Activated T-helper 1 cell treated with Interleukin-2 at 50 U/mL for 16 hours (primary cell): Measurements from ENCODE around the gene MAD1L1.
"Not testable (repeated sequence)": the region's sequence is repeated elsewhere in the genome, so short reads cannot be mapped to it uniquely, and the experiment has no call there.

ENCODE experiments used
- DNase-seq: peaks from one replicate; pipeline ENCODE4 v3.0.0-alpha.2; 2020; ENCODE audit warnings: low read depth

MAD1L1 gene

GRCh38 chr7:2002561-2003450 is 229.9 kb downstream of the MAD1L1 start:
- DNase-seq: no peak

DNA sequence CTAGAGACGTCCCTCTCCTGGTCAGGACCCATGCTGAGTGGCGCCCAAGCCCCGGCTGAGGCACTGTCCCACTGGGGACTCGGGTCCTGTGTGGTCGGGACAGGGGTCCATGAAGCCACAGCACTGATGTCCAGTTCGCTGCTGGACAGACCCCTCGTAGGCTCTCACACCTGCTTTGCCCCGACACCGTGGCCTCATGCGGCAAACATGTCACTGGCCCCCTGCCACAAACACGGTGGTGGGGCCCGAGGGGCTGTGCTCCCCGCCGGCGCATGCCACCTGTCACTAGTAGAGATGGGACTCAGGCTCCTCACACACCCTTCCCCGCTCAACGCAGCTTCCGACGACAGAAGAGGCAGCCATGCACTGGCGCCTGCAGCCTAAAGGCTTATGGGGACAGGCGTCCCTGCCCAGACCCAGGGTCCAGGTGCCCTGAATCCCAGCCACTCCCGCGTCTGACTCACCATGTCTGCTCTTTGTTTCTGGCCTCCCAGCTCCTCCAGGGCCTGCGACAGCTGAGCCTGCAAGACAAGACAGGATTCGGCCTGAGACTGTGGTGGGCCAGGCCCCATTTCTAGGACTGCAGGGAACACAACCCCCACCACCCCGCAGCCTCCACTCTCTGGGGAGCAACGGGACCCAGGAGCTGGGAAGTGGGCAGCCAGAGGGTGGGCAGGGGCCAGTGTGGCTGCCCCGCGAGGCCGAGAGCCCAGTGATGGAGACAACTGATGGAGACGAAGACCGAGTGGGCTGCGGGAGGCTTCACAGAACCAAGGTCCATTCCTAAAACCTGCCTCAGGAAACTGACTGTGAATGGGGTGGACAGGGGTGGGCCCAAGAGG is 230.9 kb downstream of the MAD1L1 start:
- no peak for DNase-seq

DNA sequence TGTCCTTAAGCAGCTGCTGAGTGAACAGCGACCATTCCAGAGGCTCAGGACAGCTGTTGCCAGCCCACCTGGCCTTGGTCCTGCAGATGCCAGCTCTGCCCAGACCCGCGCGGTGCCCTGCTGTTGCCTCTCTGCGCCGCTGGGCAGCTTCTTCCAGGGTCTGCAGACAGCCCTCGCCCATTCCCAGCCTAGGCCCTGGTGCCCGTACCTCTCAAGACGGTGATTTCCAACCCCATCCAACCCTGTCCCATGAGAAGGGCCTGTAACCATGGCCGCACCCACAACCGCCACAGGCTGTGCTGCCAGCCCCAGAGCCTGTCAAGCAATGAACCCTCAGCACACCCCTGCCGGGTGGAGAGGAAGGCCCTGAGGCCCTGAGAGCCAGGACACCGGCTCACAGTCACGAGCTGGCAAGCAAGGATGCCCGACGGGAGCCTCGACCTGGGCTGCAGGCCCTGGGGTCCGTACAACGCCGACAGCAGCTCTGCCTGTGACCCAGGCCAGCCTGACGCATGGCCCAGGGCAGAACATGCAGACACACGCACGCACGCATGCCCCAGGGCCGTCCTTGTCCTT is 231.9 kb downstream of the MAD1L1 start:
- no peak for DNase-seq

- no peak for DNase-seq
Measured at GRCh38 chr7:2000153-2000687, 232.5 kb downstream of the MAD1L1 start.

GRCh38 chr7:1999278-1999984 is 233.3 kb downstream of the MAD1L1 start:
- no peak for DNase-seq

DNA sequence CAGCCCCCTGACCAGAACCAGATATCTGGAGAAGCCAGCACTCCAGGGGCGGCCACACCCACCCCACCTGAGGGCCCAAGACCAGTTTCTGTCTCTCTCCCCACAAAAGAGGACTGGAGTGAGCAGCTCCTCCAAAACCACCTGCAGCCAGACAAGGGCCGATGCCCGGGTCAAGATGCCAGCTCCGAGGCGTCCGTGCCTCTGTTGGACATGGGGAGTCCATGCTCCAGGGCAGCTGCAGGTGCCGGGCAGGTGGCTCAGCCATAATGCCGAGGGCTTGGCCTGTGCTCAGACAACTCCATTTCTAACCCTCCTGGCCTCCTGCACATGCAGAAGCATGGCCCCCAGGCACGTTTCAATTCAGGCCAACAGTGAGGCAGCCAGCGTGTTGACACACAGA is 234.6 kb downstream of the MAD1L1 start:
- DNase-seq: no peak

DNA sequence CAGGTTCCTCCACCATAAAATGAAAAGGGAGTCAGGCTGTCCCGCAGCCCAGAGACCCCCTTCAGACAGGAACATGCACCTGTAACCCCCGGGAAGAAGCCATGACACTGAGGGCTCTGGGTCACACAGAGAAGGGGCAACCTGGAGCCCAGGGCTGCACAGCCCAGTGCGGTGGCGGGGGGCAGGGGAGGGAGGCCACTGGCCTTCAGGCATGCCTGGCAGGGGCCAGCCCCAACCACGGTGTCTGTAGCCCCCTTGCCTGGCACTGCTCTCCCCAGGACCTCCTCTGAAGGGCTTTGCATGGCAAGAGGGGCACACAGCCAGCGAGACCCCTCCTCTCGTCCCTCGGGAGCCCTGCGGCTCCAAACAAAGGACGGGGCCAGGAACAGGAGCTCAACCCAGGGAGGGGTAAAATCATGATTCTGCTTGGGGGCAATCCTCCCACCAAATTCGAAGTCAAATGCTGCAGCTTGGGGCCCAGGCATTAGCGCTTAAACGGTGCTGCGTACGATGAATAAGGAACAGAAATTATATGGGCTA is 235.1 kb downstream of the MAD1L1 start:
- no peak for DNase-seq

DNA sequence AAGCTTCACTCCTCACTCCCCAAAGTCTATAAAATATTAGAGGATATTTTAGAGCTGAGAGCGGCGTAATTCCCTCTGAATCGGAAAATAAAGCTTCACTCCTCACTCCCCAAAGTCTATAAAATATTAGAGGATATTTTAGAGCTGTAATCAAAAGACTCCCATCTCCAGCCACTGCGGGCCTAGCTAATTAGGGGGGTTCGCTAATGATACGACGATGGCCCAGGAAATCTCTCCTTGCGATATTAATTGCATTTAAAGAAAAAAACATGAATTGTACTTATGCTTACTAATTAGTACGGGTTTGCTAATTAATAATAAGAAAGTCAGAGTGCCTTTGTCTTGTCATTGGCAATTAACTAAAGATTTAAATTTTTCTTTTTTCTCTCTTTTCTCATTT is 235.9 kb downstream of the MAD1L1 start:
- DNase-seq: no peak

- DNase-seq: not testable (repeated sequence)
Measured at GRCh38 chr7:1995911-1996420, 236.8 kb downstream of the MAD1L1 start.

DNA sequence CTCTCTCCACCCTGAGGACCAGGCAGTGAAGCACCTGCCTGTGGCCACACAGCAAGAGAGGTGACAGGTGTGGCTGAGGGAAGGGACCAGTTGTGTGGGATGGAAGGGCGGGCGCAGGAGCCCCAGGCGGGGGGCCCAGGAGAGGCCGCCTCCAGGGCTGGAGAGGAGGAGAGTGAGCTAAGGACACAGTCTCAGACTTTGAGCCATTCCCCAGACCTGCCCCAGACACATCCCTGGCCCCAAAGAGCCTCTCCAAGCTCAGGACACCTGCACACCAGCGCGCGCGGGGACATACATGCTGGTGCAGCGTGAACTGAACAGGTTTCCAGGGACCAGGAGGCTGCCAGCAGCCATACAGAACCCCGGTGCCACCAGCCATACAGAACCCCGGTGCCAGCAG is 237.3 kb downstream of the MAD1L1 start:
- no peak for DNase-seq

GRCh38 chr7:1994931-1995330 is 237.8 kb downstream of the MAD1L1 start:
- DNase-seq: no peak

DNA sequence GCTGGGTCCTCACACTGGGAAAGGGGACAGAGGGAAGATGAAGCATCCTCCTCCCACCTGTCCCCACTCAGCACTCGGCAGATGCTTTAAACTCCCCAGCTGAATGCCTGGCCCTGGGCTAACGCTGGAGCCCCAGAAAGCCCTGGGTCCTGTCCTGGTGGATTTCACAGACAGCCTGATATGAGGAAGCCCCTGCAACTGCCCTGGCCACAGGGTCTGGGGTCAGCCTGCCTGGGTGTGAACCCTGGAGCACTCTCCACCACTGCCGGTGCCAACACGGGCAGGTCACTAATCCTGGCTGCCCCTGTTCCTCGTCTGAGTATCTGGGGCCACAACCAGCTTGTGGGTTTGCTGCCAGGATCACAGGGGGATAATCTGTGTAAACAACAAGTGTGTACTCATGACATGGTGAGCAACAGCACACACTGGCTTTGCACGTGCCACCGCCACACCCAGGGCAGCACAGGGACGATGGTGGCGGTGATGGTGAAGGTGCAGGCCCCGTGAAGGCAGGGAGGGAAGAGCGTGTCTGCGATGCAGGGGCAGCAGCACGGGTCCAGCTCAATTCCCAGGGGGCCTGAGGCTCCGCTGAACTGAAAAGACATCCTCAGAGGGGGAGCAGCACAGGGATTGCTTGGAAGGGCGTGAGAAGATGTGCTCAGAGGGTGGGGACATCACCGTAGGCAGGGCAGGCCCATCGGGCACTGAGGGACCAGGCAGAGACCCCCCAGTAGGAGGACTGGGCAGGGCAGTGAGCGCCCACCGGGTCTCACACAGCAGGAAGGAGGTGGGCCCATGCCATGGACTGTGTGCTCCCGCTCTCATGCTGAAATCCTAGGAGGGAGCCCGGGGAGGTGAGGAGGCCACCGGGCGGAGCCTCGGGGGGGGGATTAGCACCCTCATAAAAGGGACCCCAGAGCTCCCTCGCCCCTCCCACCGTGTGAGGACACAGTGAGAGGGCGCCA is 238.7 kb downstream of the MAD1L1 start:
- no peak for DNase-seq

GRCh38 chr7:1993031-1993695 is 239.6 kb downstream of the MAD1L1 start:
- DNase-seq: no peak

DNA sequence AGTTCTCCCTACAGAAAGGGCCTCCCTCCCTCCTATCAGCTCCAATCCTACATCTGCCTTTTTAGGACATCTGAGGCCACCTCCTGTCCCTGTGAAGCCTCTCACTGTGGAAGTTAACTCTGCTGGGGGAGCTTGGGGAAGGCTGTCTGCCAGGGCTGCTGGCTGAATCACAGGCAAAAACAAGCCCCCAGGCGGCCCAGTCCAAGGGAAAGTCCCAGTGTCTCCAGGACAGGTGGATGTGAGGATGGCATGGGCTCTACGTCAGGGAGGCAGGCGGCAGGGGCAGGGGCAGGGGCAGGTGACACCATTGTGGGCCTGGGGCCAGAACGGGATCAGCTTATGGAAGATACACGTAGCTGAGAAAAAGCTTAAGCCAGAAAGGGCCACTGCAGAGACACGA is 240.2 kb downstream of the MAD1L1 start:
- no peak for DNase-seq

DNA sequence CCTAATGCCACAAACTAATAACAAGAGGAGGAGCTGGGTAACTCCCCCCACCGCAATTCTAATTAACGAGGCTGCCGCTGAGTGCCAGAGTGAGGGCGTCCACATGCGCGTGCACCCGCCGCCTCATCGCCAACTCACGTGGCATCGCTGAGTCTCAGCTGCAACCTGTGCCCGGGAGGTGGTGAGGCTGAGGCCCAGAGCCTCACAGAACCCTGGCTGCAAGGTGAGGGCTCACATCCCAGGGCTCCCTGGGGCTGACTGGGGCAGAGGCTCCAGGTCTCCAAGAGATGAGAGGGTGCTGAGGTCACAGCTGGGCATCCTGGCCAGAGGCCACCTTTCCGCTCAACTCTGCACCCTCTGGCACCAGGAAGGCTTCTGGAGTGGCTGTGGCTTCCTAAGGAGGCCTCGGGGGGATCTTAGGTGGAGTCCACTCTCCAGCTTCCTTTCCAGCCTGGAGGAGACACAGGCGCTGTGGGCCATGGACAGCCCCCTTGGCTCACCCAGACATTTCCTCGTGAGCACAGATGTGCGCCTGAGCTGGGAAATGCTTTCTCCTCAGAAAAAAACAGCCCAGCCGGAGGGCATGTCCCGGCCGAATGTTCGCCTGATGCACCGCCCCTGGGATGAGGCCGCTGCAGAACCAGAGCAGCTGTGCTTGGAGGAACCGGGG is 242.6 kb downstream of the MAD1L1 start:
- DNase-seq: no peak

DNA sequence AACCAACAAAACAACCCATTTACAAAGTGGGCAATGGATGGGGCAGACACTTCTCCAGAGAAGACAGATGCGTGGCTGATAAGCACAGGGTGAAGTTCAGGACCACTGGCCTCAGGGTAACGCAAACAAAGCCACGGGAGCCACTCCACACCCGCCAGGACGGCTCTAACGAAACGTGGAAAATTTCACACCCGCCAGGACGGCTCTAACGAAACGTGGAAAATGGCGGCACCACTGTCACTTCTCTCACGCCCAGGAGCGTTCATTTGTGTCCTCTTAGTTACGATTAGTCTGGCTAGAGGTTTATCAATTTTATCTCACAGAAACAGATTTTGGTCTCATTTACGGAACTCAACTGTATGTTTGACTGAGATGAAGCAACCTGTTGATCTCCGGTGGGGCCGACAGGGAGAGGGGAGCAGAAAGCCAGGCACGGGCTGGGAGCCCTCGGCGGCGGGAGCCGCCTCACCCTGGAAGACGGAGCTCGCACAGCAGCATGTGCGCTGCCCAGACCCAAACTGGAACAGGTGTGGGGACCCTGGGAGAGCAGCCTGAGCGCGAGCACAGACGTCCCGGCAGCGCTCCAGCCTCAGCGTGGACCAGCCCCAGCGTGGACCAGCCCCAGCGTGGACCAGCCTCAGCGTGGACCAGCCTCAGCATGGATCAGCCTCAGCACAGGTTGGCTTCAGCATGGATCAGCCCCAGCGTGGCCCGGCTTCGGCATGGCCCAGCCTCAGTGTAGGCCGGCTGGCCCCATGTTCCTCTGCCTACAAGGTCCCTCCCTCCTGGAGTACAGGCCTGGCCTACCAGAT is 243.5 kb downstream of the MAD1L1 start:
- no peak for DNase-seq

GRCh38 chr7:1988533-1988930 is 244.2 kb downstream of the MAD1L1 start:
- no peak for DNase-seq
